Esophagus muscularis mucosa (tissue), 4 donors: ENCODE results near the gene AIP.

Source experiments
- EP300 ChIP-seq: sonication (generic); formaldehyde crosslinking; IDR thresholded peaks from one replicate; pipeline ENCODE4 v1.6.1; 2017; ENCODE audit warnings: antibody characterized with exemption
- POLR2A ChIP-seq: fragments of 450-650 bp; IDR thresholded peaks from one replicate; pipeline ENCODE4 v1.6.1; 2017; ENCODE audit warnings: antibody characterized with exemption, moderate library complexity, mild to moderate bottlenecking, low read depth
- TF ChIP-seq, protein P1 (sequence below), 3 experiments: fragments of 200-600 bp in 2 of 3; fragments of 450-650 bp in 1 of 3; sonication (generic) in 2 of 3; IDR thresholded peaks; one replicate each; pipeline ENCODE4 v1.5.1; 2017 to 2019; ENCODE audit warnings: antibody characterized with exemption in 3 of 3, mild to moderate bottlenecking in 2 of 3, moderate library complexity in 1 of 3

DNA sequence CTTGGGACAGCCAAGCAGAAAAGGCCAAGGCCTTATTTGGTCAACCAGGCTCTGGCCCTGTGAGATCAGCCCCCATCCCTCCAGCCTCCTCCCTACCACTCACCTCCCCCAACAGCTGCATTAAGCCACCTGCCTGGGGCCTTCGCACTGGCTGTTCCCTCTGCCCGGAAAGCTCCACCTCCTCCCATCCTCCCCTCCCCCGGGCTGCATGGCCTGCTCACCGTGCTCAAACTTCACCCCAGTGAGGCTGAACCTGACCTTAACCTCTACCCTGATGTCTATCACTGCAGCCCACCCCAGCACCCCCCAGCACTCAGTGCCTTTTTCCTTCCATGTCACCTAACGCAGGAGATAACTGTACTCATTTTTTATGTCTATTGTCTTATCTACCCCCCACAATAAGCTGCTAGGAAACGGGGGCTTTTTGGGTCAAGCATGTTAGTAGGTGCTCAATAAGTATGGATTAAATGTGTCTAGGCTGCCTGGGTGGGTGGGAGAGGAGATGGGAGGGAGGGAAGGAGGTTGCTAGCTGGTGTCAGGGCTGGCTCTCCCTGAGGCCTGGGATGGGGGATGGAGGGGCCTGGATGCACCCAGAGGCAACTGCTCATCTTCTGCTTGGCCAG lies 46.3 kb upstream of the AIP start:
- TF ChIP-seq EP300 (no peak), POLR2A (no peak)
- TF ChIP-seq, protein P1, sequence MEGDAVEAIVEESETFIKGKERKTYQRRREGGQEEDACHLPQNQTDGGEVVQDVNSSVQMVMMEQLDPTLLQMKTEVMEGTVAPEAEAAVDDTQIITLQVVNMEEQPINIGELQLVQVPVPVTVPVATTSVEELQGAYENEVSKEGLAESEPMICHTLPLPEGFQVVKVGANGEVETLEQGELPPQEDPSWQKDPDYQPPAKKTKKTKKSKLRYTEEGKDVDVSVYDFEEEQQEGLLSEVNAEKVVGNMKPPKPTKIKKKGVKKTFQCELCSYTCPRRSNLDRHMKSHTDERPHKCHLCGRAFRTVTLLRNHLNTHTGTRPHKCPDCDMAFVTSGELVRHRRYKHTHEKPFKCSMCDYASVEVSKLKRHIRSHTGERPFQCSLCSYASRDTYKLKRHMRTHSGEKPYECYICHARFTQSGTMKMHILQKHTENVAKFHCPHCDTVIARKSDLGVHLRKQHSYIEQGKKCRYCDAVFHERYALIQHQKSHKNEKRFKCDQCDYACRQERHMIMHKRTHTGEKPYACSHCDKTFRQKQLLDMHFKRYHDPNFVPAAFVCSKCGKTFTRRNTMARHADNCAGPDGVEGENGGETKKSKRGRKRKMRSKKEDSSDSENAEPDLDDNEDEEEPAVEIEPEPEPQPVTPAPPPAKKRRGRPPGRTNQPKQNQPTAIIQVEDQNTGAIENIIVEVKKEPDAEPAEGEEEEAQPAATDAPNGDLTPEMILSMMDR (IDR thresholded peaks at IDR 0.05), result no peak
